ENCODE results near the gene GAS7.

Gene GAS7

DNA sequence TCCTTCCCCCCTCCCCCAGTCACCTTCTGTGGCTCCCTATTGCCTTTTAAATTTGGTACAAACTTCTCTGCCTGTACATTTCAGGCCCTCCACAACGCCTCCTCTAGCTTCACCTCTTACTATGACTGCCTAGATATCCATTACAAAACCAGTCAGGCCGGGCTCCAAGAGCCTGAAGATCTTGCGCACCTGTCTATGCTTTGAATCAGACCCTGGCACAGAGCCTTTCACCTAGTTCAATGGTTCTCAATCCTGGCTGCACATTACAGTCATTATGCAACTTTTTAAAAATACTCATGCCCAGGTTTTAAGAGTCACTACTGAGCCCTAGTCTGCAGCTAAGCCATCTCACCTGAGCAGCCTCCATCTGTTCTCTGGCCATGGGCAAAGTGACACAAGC is 1.6 kb upstream of the GAS7 start:
- no peak for DNase-seq

DNA sequence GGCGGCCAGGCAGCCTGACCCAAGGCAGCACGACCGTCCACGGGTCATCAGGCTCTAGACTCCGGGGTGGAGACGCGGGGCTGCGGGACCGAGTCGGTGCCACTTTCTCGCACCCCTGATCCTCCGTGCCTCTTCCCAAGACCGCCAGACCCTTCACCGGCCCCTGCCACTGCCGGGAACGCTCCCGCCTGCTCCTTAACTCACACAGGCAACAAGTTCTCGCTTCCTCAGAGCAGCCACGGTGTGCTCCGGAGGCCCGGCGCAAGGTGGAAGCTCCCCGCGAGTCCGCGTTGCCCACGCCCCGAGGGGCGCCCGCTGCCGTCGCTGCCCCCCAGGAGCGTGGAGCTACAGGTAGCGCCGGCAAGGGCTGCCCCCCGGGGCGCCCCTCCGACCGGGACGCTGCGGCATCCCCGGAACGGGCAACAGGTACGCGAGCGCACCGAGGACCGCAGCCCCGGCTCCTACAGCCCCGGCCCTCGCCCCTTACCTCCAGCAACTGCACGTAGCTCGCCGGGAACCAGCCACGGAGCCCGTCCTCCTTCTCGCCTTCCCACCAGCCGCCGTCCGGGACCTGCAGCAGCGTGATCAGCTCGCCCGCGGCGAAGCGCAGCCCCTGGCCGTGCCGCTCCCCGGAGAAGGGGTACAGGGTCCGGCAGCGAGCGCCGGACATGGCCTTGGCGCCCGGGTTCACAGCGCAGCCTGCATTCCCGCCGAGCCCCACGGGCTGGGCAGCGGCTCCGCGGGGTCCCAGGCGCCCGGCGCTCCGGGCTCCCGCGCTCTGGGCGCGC is 491 bp downstream of the GAS7 start:
- no peak for DNase-seq

GRCh38 chr17:10197362-10197720 is 1.1 kb downstream of the GAS7 start:
- DNase-seq = no peak

GRCh38 chr17:10196941-10197340 is 1.5 kb downstream of the GAS7 start:
- DNase-seq = no peak

DNA sequence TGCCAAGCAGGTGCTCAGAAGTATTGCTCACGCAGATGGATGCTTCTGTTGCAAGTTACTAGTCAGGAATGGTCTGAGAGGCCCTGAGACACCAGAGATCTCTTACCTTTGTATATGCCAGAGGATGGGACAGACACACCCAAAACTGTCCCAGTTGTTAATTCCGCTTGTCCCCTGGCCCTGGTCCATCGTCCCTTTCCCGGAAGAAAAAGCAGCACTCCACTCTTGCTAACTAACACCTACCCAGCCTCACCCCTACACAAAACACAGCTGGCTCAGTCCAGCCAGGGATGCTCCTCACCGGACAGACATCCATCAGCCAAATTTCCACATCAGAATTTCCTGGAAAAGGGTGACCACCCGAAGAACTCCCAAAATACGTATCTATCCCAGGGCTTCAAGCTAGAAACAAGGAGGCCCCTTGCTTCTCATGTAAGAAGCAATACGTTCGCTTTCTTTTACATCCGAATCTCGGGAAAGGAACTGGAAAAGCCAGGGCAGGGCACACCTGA is 2.0 kb downstream of the GAS7 start:
- no peak for DNase-seq

DNA sequence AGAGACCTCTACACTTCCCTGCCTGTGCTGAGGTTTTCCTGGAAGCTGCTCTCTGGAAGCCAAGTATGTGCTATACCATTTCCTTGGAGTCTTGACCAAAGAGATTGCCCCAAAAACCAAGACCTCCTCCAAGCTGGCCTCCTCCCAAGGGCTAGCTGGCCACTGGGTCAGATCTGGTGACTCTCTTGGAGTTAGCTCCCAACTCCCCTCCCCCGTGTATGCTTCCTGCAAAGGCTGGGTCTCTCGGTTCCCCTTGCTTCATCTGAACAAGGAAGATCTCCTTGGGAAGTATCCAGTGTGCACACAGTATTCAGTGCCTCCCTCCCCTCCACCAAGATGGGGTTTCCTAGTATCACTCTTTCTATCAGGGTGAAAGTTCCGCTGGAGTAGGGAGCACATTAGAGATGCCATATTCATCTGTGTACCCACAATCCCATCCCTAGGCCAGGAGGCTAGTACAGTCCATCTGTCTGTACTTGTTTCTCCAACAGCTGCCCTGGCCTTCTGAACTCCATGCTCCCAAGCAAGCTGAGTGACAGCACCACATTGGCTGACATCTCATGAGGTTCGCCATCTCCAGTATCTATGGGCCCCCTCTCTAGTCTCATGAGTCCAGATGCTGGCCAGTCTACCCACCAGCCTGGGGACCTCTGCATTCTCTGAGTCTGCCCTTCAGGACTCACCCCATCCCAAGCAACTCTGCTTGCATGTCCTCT is 3.2 kb downstream of the GAS7 start:
- DNase-seq = no peak

GRCh38 chr17:10193632-10194031 is 4.8 kb downstream of the GAS7 start:
- no peak for DNase-seq

GRCh38 chr17:10192972-10193371 is 5.4 kb downstream of the GAS7 start:
- DNase-seq = no peak

DNA sequence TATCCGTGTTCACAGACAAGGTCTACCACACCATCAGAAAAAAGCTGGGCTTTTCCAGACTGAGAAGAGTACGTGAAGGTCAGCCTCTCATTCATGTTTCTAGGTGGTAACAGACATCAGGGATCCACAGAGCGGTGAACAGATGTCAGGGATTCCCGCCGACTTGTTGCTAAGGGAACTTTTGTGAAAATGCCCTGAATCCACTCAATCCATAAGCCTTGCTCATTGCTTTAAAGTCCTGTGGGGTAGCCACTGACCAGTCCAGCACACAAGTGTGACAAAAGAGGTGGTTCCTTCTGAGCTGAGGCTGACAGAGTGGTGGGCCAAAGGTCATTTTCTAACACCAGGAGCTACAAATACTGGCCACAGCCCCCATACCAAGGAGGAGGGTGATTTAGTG is 5.9 kb downstream of the GAS7 start:
- DNase-seq = no peak

DNA sequence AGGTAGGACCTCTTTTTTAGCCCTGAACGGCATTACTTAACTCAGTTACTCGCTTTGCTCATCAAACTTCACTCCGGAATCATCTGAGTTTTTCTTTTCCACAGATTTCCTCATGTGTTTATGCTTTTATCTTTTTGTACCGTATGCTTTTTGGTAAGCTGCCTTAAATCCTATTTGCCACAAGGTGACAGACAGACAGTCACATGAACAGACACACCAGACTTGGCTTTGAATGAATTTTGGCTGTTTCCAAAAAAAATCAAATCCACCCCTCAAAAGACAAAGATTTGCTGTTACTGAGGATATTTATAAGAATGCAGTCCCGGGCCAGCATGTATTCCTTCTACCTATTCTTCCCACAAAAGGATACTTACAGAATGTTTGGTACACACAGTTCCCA is 10.9 kb downstream of the GAS7 start:
- DNase-seq = no peak

GRCh38 chr17:10186771-10187410 is 11.5 kb downstream of the GAS7 start:
- DNase-seq = no peak

- no peak for DNase-seq
These were observed 14.2 kb downstream of the GAS7 start for GRCh38 chr17:10183931-10184930.

- no peak for DNase-seq
These were observed 15.6 kb downstream of the GAS7 start for GRCh38 chr17:10182785-10183184.

GRCh38 chr17:10178506-10178991 is 19.9 kb downstream of the GAS7 start:
- no peak for DNase-seq

GRCh38 chr17:10177913-10178505 is 20.4 kb downstream of the GAS7 start:
- DNase-seq = no peak

- no peak for DNase-seq
These were observed 21.1 kb downstream of the GAS7 start for GRCh38 chr17:10177131-10177912.

DNA sequence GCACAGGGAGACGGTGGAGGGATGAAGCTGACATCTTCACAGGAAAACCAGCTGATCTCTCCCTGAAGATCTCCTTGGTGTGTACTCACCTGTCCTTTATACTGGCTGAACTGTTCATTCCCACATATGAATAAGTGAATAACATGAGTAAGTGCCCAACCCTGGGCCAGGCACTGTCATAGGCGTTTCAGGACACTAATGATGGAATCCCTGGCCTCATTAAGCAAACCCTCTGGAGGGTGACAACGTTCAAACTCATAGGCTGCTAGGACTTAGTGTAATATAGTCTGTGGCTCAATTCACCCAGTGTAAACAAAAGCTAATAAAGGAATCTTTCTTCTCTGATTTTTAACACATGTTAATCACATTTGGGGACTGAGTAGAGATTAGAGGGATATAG is 24.5 kb downstream of the GAS7 start:
- DNase-seq = no peak

GRCh38 chr17:10172778-10173177 is 25.6 kb downstream of the GAS7 start:
- no peak for DNase-seq

GRCh38 chr17:10172241-10172741 is 26.1 kb downstream of the GAS7 start:
- no peak for DNase-seq

DNA sequence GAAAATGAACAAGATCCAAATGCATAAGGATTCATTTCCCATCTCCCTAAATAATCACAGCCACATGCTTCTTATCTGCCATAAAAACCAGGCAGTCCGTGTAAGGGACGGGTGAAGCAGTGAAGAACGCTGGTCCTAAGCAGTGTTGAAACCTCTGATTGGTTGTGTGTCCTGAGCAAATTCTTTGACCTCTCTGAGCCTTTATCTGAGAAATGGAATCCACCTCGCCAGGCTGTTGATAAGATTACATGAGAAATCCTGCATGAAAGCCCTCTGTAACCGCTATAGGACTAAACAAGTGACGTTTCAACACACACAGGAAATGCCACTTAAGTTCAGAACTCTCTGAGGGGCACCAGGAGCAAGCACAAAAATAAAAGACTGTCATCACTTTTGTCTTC is 26.8 kb downstream of the GAS7 start:
- DNase-seq = no peak

- no peak for DNase-seq
These were observed 27.3 kb downstream of the GAS7 start for GRCh38 chr17:10171122-10171571.

Data from activated CD4-positive, alpha-beta T cell treated with anti-CD3 and anti-CD28 coated beads, Interleukin-2, amount 50 U/mL, for 4 hours (primary cell).